IMR-90 (cell line): ENCODE measurements around the gene ZNF580.

Experiments
- POLR2A ChIP-seq: IDR thresholded peaks from 2 replicates; pipeline ENCODE4 v1.6.1; 2012; ENCODE audit warnings: mild to moderate bottlenecking, low read depth, low read length
- SMC3 ChIP-seq: fragments of 150-350 bp; IDR thresholded peaks from 2 replicates; pipeline ENCODE4 v1.6.1; 2016; ENCODE audit warnings: low read depth, mild to moderate bottlenecking, antibody characterized with exemption, low read length, moderate library complexity

DNA sequence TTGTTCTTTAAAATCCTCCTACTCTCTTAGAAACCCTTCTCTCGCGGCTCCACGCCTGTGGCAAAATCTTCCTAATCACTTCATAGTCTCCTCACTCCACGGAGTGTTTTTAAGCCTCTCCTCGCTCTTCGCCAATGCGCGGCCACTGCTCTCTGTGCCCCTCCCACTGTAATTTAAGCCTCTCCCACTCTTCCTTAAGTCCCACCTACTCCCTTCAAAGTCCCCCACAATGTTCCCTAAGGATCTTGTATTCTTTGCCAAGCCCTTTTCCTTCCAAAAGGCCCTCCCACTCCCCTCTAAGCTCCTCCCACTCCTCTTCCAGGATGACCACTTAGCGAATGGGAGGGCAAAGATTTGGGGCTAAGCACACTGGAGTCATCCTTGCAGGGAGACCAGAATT lies 42.8 kb upstream of the ZNF580 start:
- TF ChIP-seq SMC3 (no peak), POLR2A (no peak)
